Epithelial cell of proximal tubule (primary cell): ENCODE measurements around the gene C14orf93. TPM values are rescaled to one million over a fixed set of nuclear protein-coding genes. Genes with fewer than 3 reads are reported as not detected.
"Not testable (repeated sequence)": the region's sequence is repeated elsewhere in the genome, so short reads cannot be mapped to it uniquely, and the experiment has no call there.

ENCODE experiments used
- DNase-seq: peaks from one replicate; pipeline ENCODE4 v3.0.0-alpha.2; 2011; ENCODE audit warnings: low read depth
- H3K4me3 ChIP-seq: 2 replicates; pipeline ENCODE4 v1.5.1; 2011; ENCODE audit warnings: low read depth, mild to moderate bottlenecking, low read length
- total RNA-seq: library from RNA; depleted of rRNA; stranded (reverse); fragments of >200 nt; gene quantifications from 2 replicates; pipeline ENCODE4 v1.2.3, GENCODE V29; 2015
- TF ChIP-seq, protein P1 (sequence below): conservative IDR thresholded peaks from 2 replicates; pipeline ENCODE4 v1.5.1; 2012; ENCODE audit warnings: low read depth, mild to moderate bottlenecking, low read length

Gene C14orf93
- total RNA-seq, 1 donor from 2014 or later: 9.4 TPM

DNA sequence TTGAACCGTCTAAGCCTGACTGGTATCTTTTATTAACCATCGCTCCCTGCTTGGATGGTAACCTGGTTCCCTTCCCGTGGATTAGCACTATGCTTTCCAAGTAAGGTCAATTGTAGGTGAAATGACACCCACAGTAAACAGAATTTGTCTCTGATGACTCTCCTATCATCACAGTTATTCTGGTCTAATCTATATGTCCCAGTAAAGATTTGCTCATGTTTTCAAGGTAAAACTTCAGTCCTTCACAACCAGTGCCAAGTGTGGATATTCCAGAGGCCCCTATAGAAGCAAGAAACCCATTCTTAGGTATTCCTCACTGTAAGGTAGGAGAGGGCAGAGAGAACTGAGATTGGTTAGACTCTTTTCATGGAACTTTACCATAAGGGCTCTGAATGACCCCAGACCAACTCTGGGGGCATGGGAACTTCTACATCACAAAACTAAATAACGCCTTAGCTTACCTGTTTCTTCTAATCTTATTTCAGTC lies 43.1 kb downstream of the C14orf93 start:
- H3K4me3 ChIP-seq: no peak overlapping the region
- no peak for DNase-seq
- TF ChIP-seq, protein P1, sequence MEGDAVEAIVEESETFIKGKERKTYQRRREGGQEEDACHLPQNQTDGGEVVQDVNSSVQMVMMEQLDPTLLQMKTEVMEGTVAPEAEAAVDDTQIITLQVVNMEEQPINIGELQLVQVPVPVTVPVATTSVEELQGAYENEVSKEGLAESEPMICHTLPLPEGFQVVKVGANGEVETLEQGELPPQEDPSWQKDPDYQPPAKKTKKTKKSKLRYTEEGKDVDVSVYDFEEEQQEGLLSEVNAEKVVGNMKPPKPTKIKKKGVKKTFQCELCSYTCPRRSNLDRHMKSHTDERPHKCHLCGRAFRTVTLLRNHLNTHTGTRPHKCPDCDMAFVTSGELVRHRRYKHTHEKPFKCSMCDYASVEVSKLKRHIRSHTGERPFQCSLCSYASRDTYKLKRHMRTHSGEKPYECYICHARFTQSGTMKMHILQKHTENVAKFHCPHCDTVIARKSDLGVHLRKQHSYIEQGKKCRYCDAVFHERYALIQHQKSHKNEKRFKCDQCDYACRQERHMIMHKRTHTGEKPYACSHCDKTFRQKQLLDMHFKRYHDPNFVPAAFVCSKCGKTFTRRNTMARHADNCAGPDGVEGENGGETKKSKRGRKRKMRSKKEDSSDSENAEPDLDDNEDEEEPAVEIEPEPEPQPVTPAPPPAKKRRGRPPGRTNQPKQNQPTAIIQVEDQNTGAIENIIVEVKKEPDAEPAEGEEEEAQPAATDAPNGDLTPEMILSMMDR: no peak

DNA sequence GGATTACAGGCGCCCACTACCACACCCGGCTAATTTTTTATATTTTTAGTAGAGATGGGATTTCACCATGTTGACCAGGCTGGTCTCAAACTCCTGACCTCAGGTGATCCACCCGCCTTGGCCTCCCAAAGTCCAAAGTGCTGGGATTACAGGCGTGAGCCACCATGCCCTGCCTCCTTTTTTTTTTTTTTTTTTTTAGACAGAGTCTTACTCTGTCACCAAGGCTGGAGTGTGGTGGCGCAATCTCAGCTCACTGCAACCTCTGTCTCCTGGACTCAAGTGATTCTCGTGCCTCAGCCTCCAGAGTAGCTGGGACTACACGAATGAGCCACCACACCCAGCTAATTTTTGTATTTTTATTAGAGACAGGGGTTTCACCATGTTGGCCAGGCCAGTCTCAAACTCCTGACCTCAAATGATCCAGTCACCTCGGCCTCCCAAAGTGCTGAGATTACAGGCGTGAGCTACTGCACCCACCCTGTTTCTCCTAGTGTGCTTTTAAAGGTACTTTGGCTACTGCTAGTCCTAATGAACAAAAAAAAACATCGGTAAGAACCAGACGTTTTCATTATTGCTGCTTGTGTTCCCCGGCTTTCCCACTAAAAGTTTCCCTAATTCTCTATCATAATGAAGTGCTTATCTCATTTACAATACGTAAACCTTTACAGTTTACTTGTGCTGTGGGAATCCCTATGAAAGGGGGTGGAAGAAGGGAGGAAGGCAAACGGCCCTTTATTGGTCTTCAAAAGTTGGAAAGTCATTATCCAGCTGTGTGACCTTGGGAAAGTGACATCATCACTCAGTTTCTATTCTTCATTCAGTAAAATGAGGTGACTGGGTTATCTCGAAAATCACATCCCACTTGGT lies 43.8 kb downstream of the C14orf93 start:
- DNase-seq, H3K4me3 ChIP-seq: not testable (repeated sequence)

DNA sequence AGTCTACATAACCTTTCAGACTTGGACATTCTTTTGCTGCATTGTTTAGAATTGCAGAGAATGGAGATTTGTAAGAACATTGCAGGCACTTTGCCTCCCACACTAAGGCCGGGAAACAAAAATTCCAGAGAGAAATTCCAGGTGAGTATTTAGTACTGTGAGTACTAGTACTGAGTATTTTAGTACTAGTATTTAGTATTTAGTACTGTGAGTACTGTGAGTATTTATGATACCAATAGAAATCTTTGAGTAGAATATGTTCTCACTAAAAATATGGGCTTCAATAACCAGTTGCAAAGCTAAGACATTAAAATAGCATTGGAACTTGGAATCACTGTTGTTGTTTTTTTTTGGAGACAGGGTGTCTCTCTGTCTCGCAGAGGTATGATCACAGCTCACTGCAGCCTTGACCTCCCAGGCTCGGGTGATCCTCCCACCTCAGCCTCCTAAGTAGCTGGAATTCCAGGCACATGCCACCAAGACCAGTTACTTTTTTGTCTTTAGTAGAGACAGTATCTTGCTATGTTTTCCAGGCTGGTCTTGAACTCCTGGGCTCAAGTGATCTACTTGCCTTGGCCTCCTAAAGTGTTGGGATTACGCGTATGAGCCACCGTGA lies 47.8 kb downstream of the C14orf93 start:
- TF ChIP-seq, protein P1: no peak
- H3K4me3 ChIP-seq: no peak overlapping the region
- no peak for DNase-seq

DNA sequence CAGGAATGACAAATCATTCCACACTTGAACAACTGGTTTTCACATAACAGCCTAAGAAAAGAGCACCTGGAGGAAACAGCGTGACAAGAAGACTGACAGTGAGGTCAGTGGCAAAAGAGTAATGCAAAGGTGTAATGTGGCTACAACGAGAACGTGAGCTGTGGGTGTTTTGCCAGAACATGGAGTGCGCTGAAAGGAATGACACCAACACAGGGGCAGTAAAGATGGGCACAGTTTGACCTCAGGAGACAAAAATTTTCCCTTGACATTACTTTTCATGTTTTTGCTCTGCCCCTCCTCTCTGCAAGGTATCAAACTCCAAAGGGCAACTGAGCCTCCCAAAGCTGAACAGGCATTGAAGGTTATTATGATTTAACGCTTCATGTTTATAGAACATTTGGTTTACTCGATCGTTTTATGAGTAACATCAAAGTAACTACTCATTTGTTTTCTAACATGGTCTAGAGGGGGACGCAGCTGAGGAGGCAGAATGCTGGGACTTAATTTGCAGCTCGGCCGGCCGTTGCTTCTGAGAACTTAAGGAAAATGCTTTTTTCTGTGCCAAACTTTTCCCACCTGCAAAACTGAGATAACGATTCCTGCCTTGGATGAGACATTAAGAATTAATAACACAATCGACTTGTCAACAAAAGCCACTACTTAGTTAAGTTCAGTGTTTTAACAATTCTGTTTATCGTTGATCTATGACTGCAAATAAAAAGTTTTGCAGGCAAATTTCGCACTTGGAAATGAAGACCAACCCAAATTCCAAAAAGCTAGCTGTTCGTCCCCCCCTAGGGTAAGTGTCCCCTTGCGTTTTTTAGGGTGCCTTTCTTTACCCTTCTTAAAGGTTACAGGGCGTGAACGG lies 54.0 kb downstream of the C14orf93 start:
- H3K4me3 ChIP-seq: peak overlapping the region; percentile 85
- DNase-seq: no peak
- TF ChIP-seq, protein P1: no peak

DNA sequence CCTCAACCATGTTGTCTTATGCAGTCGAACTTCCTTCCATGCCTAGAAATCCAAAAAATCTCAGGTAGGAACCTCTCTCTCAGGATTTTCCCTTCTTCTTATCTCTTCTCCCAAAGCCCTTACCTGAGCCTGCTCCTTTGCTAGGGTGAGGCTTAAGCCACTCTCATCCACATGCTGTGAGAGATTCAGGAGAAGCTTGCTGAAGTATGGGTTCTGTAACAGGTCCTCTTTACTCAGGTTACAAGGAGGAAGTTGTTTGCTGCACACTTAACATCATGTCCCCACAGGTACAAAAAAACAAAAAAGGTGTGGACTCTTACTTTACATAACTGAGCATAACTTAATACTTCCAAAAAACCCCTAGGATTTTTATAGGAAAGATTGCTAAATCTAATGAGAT lies 57.5 kb downstream of the C14orf93 start:
- no peak for DNase-seq
- no peak overlapping the region for H3K4me3 ChIP-seq
- TF ChIP-seq, protein P1: no peak

DNA sequence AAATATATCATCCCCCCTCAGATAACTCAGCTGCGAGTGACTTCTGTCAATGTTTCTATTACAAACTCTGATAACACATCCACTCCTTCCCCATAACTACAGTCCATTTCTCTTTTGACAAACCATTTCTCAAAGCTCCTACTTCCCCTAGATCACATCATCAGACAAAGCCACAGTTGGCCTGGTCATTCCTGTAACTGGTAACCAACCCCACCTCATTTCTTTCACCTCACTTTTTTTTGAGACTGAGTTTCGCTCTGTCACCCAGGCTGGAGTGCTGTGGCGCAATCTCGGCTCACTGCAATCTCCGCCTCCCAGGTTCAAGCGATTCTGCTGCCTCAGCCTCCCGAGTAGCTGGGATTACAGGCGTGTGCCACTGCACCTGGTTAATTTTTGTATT lies 58.1 kb downstream of the C14orf93 start:
- DNase-seq: not testable (repeated sequence)

DNA sequence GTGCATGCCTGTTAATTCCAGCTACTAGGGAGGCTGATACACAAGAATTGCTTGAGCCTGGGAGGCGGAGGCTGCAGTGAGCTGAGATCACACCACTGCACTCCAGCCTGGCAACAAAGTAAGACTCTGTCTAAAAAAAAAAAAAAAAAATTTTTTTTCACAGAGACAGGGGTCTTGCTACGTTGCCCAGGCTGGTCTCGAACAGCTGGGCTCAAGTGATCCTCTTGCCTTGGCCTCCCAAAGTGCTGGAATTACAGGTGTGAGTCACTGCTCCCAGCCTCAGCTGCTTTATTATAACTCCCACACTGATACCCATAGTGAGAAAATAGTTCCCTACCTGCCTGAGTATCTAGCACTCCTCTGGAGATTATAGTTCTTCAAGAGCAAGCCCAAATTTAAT lies 64.3 kb downstream of the C14orf93 start:
- TF ChIP-seq, protein P1: no peak
- H3K4me3 ChIP-seq: no peak overlapping the region

More for the DNA sequence above, 58.1 kb downstream of the C14orf93 start:
- not testable (repeated sequence) for H3K4me3 ChIP-seq

More for the DNA sequence above, 64.3 kb downstream of the C14orf93 start:
- no peak for DNase-seq
